GM23338 (cell line): ENCODE data around the gene SCN3A. TPM values are rescaled to one million over a fixed set of nuclear protein-coding genes. Genes with fewer than 3 reads are reported as not detected.

Source experiments
- ATAC-seq: fragments of 200-7000 bp; cut with Tn5 transposase; 3 replicates; pipeline ENCODE4 v1.9.1; 2020
- DNase-seq: peaks from one replicate; pipeline ENCODE4 v3.0.0-alpha.2; 2015; ENCODE audit warnings: low spot score
- H2AFZ ChIP-seq: fragments of 200-600 bp; sonication (generic); 2 replicates; pipeline ENCODE4 v1.8.0; 2016; ENCODE audit warnings: antibody characterized with exemption, mild to moderate bottlenecking, moderate library complexity
- H3F3A ChIP-seq: fragments of 200-600 bp; sonication (generic); replicated peaks from 2 replicates; pipeline ENCODE4 v1.8.0; 2017; ENCODE audit warnings: antibody characterized with exemption, mixed run types, low read depth
- H3K27ac ChIP-seq: fragments of 200-600 bp; sonication (generic); 2 replicates; pipeline ENCODE4 v1.6.1; 2016; ENCODE audit warnings: low read depth
- H3K27me3 ChIP-seq: fragments of 200-600 bp; sonication (generic); 2 replicates; pipeline ENCODE4 v1.8.0; 2016; ENCODE audit warnings: mild to moderate bottlenecking, mixed run types, moderate library complexity; ENCODE audit not compliant: insufficient read depth
- H3K36me3 ChIP-seq: fragments of 200-600 bp; sonication (generic); 2 replicates; pipeline ENCODE4 v1.8.0; 2016; ENCODE audit warnings: mild to moderate bottlenecking; ENCODE audit not compliant: insufficient read depth
- H3K4me1 ChIP-seq: fragments of 200-600 bp; sonication (generic); 2 replicates; pipeline ENCODE4 v1.8.0; 2016; ENCODE audit warnings: mild to moderate bottlenecking, moderate library complexity; ENCODE audit not compliant: insufficient read depth
- H3K4me2 ChIP-seq: fragments of 200-600 bp; sonication (generic); 2 replicates; pipeline ENCODE4 v1.7.1; 2017; ENCODE audit warnings: mixed run types
- H3K4me3 ChIP-seq: fragments of 200-600 bp; sonication (generic); 2 replicates; pipeline ENCODE4 v1.6.1; 2016; ENCODE audit warnings: mixed run types
- H3K79me2 ChIP-seq: fragments of 200-600 bp; sonication (generic); replicated peaks from 2 replicates; pipeline ENCODE4 v1.8.0; 2017; ENCODE audit warnings: mild to moderate bottlenecking; ENCODE audit not compliant: insufficient read depth
- H3K9me2 ChIP-seq: fragments of 200-600 bp; sonication (generic); 2 replicates; pipeline ENCODE4 v1.8.0; 2017; ENCODE audit not compliant: insufficient read depth
- H4K20me1 ChIP-seq: fragments of 200-600 bp; sonication (generic); replicated peaks from 2 replicates; pipeline ENCODE4 v1.8.0; 2017; ENCODE audit warnings: mild to moderate bottlenecking; ENCODE audit not compliant: insufficient read depth
- H3K27ac Mint-ChIP-seq: 2 replicates; pipeline ENCODE4 v1.8.0; 2020; ENCODE audit warnings: inconsistent platforms, mild to moderate bottlenecking, moderate library complexity, mixed read lengths
- H3K27me3 Mint-ChIP-seq: 3 replicates; pipeline ENCODE4 v1.8.0; 2022; ENCODE audit warnings: low read depth, mild to moderate bottlenecking, moderate library complexity, mixed read lengths, inconsistent platforms; ENCODE audit not compliant: insufficient read depth, poor library complexity
- H3K36me3 Mint-ChIP-seq: 3 replicates; pipeline ENCODE4 v1.8.0; 2021; ENCODE audit warnings: low read depth, mild to moderate bottlenecking, inconsistent platforms, moderate library complexity, mixed read lengths
- H3K4me1 Mint-ChIP-seq: 3 replicates; pipeline ENCODE4 v1.8.0; 2020; ENCODE audit warnings: mild to moderate bottlenecking, inconsistent platforms, mixed read lengths
- H3K4me3 Mint-ChIP-seq: 3 replicates; pipeline ENCODE4 v1.8.0; 2021; ENCODE audit warnings: moderate library complexity, mild to moderate bottlenecking, inconsistent platforms, mixed read lengths
- H3K9me3 Mint-ChIP-seq: 3 replicates; pipeline ENCODE4 v1.8.0; 2020; ENCODE audit warnings: moderate library complexity, mild to moderate bottlenecking, inconsistent platforms, mixed read lengths
- CREB1 ChIP-seq: fragments of 250-450 bp; sonication (Bioruptor Pico); IDR thresholded peaks from 2 replicates; pipeline ENCODE4 v1.5.0; 2020; ENCODE audit warnings: low read depth, mild to moderate bottlenecking, moderate library complexity
- CTCF ChIP-seq, 2 experiments: fragments of 200-600 bp in 1 of 2; sonication (generic) in 1 of 2; conservative IDR thresholded peaks; 2 replicates each; pipeline versions ENCODE4 v1.5.1 to v1.6.1; 2016 to 2017; ENCODE audit warnings: antibody characterized with exemption in 2 of 2, low read depth in 2 of 2, mild to moderate bottlenecking in 2 of 2, moderate library complexity in 1 of 2
- ETS1 ChIP-seq: IDR thresholded peaks from 2 replicates; pipeline ENCODE4 v1.6.1; 2016; ENCODE audit warnings: antibody characterized with exemption
- EZH2 ChIP-seq: fragments of 200-600 bp; sonication (generic); IDR thresholded peaks from one replicate; pipeline ENCODE4 v1.8.0; 2017; ENCODE audit warnings: antibody characterized with exemption, mild to moderate bottlenecking, low read depth; ENCODE audit not compliant: unreplicated experiment
- EZH2phosphoT487 ChIP-seq: fragments of 200-600 bp; sonication (generic); IDR thresholded peaks from one replicate; pipeline ENCODE4 v1.8.1; 2018; ENCODE audit warnings: antibody characterized with exemption; ENCODE audit not compliant: unreplicated experiment
- JUNB ChIP-seq: IDR thresholded peaks from one replicate; pipeline ENCODE4 v1.6.1; 2016; ENCODE audit warnings: antibody characterized with exemption; ENCODE audit not compliant: unreplicated experiment
- NANOG ChIP-seq: IDR thresholded peaks from 2 replicates; pipeline ENCODE4 v1.6.1; 2016; ENCODE audit warnings: antibody characterized with exemption, borderline replicate concordance
- POLR2AphosphoS5 ChIP-seq: IDR thresholded peaks from 2 replicates; pipeline ENCODE4 v1.6.1; 2016; ENCODE audit warnings: antibody characterized with exemption, low read depth
- REST ChIP-seq: IDR thresholded peaks from one replicate; pipeline ENCODE4 v1.6.1; 2018; ENCODE audit warnings: antibody characterized with exemption; ENCODE audit not compliant: unreplicated experiment
- ZNF114 ChIP-seq: fragments of 250-450 bp; sonication (Bioruptor Pico); IDR thresholded peaks from 2 replicates; pipeline ENCODE4 v1.5.0; 2020; ENCODE audit warnings: mild to moderate bottlenecking, moderate library complexity
- ZNF331 ChIP-seq: fragments of 250-450 bp; sonication (Bioruptor Pico); IDR thresholded peaks from 2 replicates; pipeline ENCODE4 v1.5.0; 2020; ENCODE audit warnings: low read depth, mild to moderate bottlenecking, moderate library complexity
- polyA plus RNA-seq: library from polyadenylated mRNA; unstranded; fragments of >200 nt; fragmentation: Nextera tagmentation; extraction: Ambion mirVana; gene quantifications from 2 replicates; pipeline ENCODE4 v1.2.1, GENCODE V29; 2016
- total RNA-seq: library from RNA; depleted of rRNA; stranded (reverse); fragments of >200 nt; shearing (Covaris generic); gene quantifications from 2 replicates; pipeline ENCODE4 v1.2.3, GENCODE V29; 2014

SCN3A gene
- total and polyA plus RNA-seq, 2 experiments from 2014 or later: 0.66 TPM; not detected in 1

GRCh38 chr2:165087933-165088901, 115.6 kb downstream of the SCN3A start:
- Mint-ChIP-seq H3K4me3 (no peak overlapping the region), H3K36me3 (no peaks in the 10 kb centered on the region), H3K9me3 (no peaks in the 10 kb centered on the region), H3K27me3 (no peaks in the 10 kb centered on the region), H3K4me1 (peaks cover 7% of the 10 kb centered on the region; the same call in 2 of the 3 replicates), H3K27ac (no peak overlapping the region)
- H3F3A ChIP-seq: no peaks in the 10 kb centered on the region
- no peaks in the 10 kb centered on the region for H3K36me3 ChIP-seq
- H3K9me2 ChIP-seq: peaks cover 4% of the 10 kb centered on the region; the same call in 1 of the 2 replicates
- ATAC-seq (no peak), DNase-seq (no peak)
- H2AFZ ChIP-seq: no peak overlapping the region
- H3K27ac ChIP-seq: no peak overlapping the region
- H3K27me3 ChIP-seq: no peaks in the 10 kb centered on the region
- H3K4me1 ChIP-seq: no peaks in the 10 kb centered on the region
- H4K20me1 ChIP-seq: no peaks in the 10 kb centered on the region
- TF ChIP-seq POLR2AphosphoS5 (no peak), REST (no peak), CREB1 (no peak)
- no peak overlapping the region for H3K4me3 ChIP-seq
- no peaks in the 10 kb centered on the region for H3K79me2 ChIP-seq
- H3K4me2 ChIP-seq: no peak overlapping the region

GRCh38 chr2:165086337-165086736, 117.5 kb downstream of the SCN3A start:
- H3K4me3 Mint-ChIP-seq: no peak overlapping the region
- Histone ChIP-seq H4K20me1 (no peaks in the 10 kb centered on the region), H3K79me2 (no peaks in the 10 kb centered on the region)
- no peak for TF ChIP-seq CTCF (conservative IDR thresholded peaks at IDR 0.05; ENCODE audit: low read depth in 2 of 2)
- no peak for TF ChIP-seq EZH2phosphoT487
- TF ChIP-seq ETS1: no peak
- no peak for TF ChIP-seq REST
- no peak for TF ChIP-seq ZNF114
- TF ChIP-seq JUNB: no peak
- TF ChIP-seq ZNF331 (CRISPR knock-in tag): no peak
- no peak for TF ChIP-seq NANOG
- TF ChIP-seq EZH2: no peak
- TF ChIP-seq CREB1: no peak

More at GRCh38 chr2:165086337-165086736, 117.5 kb downstream of the SCN3A start:
- H3K27ac Mint-ChIP-seq: no peak overlapping the region
- H3K36me3 Mint-ChIP-seq: no peaks in the 10 kb centered on the region
- Histone ChIP-seq H3K4me3 (no peak overlapping the region), H3K4me2 (no peak overlapping the region), H3K9me2 (peaks cover 4% of the 10 kb centered on the region; the same call in 1 of the 2 replicates), H3K4me1 (no peaks in the 10 kb centered on the region), H3F3A (no peaks in the 10 kb centered on the region), H3K36me3 (no peaks in the 10 kb centered on the region), H2AFZ (no peak overlapping the region), H3K27ac (no peak overlapping the region), H3K27me3 (no peaks in the 10 kb centered on the region)
- ATAC-seq (no peak), DNase-seq (no peak)
- no peaks in the 10 kb centered on the region for H3K27me3 Mint-ChIP-seq
- peaks cover 8% of the 10 kb centered on the region; the same call in 2 of the 3 replicates for H3K9me3 Mint-ChIP-seq
- H3K4me1 Mint-ChIP-seq: no peaks in the 10 kb centered on the region
